Measurements from ENCODE around the gene PCDH10. TPM values are rescaled to one million over a fixed set of nuclear protein-coding genes. Genes with fewer than 3 reads are reported as not detected.

PCDH10 gene
- total and polyA plus RNA-seq, 7 experiments from 2014 or later: not detected

DNA sequence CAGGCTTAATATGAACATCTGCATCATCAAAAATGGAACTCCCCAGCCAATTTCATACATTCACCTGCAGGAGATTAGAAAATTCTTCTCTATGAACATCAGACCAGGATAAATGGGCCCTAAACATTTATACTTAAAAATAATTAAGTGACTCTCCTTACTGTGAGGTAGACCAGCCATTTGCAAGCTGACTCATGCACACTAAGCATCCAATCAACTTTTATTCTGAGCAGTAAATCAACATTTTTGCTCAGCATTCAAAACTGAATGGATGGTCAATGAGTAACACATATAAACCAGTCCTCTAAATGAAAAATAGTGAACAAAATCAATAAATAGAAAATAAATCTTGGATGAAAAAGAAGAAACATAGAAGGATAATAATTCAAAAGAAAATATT, 19.9 kb upstream of the PCDH10 start:
- Mint-ChIP-seq H3K4me1 (no peaks in the 10 kb centered on the region), H3K36me3 (no peaks in the 10 kb centered on the region), H3K27me3 (no peaks in the 10 kb centered on the region), H3K9me3 (peaks cover 0 to 11% (median 5%) of the 10 kb centered on the region in 11 donors), H3K27ac (no peak overlapping the region), H3K4me3 (no peak overlapping the region)
- Histone ChIP-seq H3K36me3 (ENCODE audit: control insufficient read depth in 2 of 3, insufficient read depth in 3 of 3, low read length in 3 of 3) (no peaks in the 10 kb centered on the region), H3K4me3 (ENCODE audit: low read length) (no peak overlapping the region), H3K9me3 (ENCODE audit: control insufficient read depth in 2 of 3, low read length in 3 of 3) (peaks cover 0 to 3% (median 0%) of the 10 kb centered on the region in 3 experiments), H3K4me1 (ENCODE audit: control insufficient read depth in 2 of 2, insufficient read depth in 2 of 2, low read length in 2 of 2) (no peaks in the 10 kb centered on the region), H3K27me3 (ENCODE audit: control insufficient read depth in 2 of 2, insufficient read depth in 2 of 2, low read length in 2 of 2) (no peaks in the 10 kb centered on the region), H3K27ac (ENCODE audit: low read depth, low read length) (no peak overlapping the region)
- intact Hi-C loops (cut with micrococcal nuclease): no loop called here
- ATAC-seq (no peak), DNase-seq (no peak)
- ChIA-PET CTCF (no interaction called here), POLR2A (no interaction called here)

DNA sequence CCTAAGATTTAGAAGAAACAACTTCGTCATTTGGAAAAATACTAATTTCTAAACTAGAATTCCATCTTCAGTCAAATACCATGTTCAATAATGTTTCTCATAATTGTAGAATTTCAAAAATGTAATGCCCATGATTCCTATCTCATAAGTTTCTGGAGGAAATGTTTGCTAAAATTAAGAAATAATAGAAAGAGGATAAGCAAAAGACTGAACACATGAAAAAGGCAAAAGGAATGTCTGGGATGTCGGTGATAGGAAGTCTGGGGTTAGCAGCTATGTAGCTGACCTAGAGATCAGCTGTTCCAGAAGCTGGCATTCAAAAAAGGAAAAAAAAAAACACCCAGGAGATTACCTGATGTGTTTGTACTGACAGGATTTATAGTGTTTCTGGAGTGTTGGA, 18.9 kb upstream of the PCDH10 start:
- CTCF ChIA-PET: no interaction called here
- intact Hi-C loops (cut with micrococcal nuclease): no loop called here
- DNase-seq (no peak), ATAC-seq (no peak)
- H3K9me3 ChIP-seq (ENCODE audit: control insufficient read depth in 2 of 3, low read length in 3 of 3): peaks cover 0 to 3% (median 0%) of the 10 kb centered on the region in 3 experiments
- POLR2A ChIA-PET: no interaction called here
- Mint-ChIP-seq H3K27ac (no peak overlapping the region), H3K36me3 (no peaks in the 10 kb centered on the region), H3K9me3 (peaks cover 0 to 9% (median 3%) of the 10 kb centered on the region in 11 donors), H3K27me3 (no peaks in the 10 kb centered on the region), H3K4me1 (no peaks in the 10 kb centered on the region), H3K4me3 (no peak overlapping the region)
- no peak overlapping the region for H3K27ac ChIP-seq (ENCODE audit: low read depth, low read length)
- no peak overlapping the region for H3K4me3 ChIP-seq (ENCODE audit: low read length)
- no peaks in the 10 kb centered on the region for H3K36me3 ChIP-seq (ENCODE audit: control insufficient read depth in 2 of 3, insufficient read depth in 3 of 3, low read length in 3 of 3)
- H3K4me1 ChIP-seq (ENCODE audit: control insufficient read depth in 2 of 2, insufficient read depth in 2 of 2, low read length in 2 of 2): no peaks in the 10 kb centered on the region
- no peaks in the 10 kb centered on the region for H3K27me3 ChIP-seq (ENCODE audit: control insufficient read depth in 2 of 2, insufficient read depth in 2 of 2, low read length in 2 of 2)

DNA sequence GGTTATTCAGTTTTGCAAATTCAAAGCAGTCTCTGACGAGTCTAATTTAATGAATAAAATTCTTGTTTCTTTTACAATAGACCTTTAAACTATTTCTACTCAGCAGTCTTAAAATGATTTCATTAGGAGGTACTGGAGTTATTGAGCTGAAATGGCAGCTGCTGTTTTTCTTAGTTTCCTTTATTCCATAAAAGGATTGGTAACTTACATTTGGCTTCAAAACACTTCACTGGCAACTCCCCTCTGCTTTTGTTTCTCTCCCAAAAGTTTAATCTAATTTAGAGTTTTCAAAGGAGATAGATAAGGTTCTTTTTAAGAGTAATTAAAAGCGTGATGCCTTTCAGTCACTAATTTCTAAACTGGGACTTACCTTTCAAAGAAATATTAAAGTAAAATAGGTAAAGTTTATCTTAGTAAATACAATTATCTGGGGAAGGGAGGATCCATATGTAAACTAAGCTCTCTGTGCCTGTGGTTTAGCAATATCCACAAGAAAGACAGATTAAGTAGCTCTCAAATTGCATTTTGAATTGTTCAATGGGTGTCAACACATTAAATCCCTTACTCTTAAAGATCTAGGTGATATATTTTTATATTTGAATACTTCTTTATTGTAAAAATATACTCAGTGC, 17.1 kb upstream of the PCDH10 start:
- Mint-ChIP-seq H3K4me3 (no peak overlapping the region), H3K27me3 (no peaks in the 10 kb centered on the region), H3K27ac (no peak overlapping the region), H3K9me3 (peaks cover 0 to 4% (median 0%) of the 10 kb centered on the region in 11 donors), H3K4me1 (no peaks in the 10 kb centered on the region), H3K36me3 (no peaks in the 10 kb centered on the region)
- H3K9me3 ChIP-seq (ENCODE audit: control insufficient read depth in 2 of 3, low read length in 3 of 3): no peaks in the 10 kb centered on the region
- ChIA-PET CTCF (no interaction called here), POLR2A (no interaction called here)
- DNase-seq: no peak
- intact Hi-C loops (cut with micrococcal nuclease): no loop called here
- H3K4me3 ChIP-seq (ENCODE audit: low read length): no peak overlapping the region
- H3K4me1 ChIP-seq (ENCODE audit: control insufficient read depth in 2 of 2, insufficient read depth in 2 of 2, low read length in 2 of 2): no peaks in the 10 kb centered on the region
- no peak overlapping the region for H3K27ac ChIP-seq (ENCODE audit: low read depth, low read length)
- ATAC-seq: no peak
- no peaks in the 10 kb centered on the region for H3K27me3 ChIP-seq (ENCODE audit: control insufficient read depth in 2 of 2, insufficient read depth in 2 of 2, low read length in 2 of 2)
- H3K36me3 ChIP-seq (ENCODE audit: control insufficient read depth in 2 of 3, insufficient read depth in 3 of 3, low read length in 3 of 3): no peaks in the 10 kb centered on the region

DNA sequence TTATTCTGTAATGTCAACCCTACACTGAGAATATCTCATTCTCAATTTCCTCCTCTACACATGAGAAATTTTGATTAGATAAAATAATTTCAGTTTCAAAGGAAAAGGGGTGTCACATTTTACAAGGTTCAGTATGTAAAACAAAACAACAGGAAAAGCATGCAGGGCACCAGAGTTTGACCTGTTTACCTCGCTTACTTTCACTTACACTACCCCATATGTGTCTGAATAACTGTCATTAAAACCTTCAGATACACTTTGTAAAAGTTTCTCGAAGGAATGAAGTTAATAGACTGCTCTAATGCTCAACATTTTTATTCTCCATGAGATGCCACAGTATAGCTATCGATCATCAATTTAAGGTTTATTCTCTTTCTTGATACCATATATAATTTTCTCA, 12.3 kb upstream of the PCDH10 start:
- intact Hi-C loops (cut with micrococcal nuclease): no loop called here
- Histone ChIP-seq H3K27me3 (ENCODE audit: control insufficient read depth in 2 of 2, insufficient read depth in 2 of 2, low read length in 2 of 2) (no peaks in the 10 kb centered on the region), H3K4me3 (ENCODE audit: low read length) (no peak overlapping the region), H3K4me1 (ENCODE audit: control insufficient read depth in 2 of 2, insufficient read depth in 2 of 2, low read length in 2 of 2) (no peaks in the 10 kb centered on the region), H3K27ac (ENCODE audit: low read depth, low read length) (no peak overlapping the region), H3K36me3 (ENCODE audit: control insufficient read depth in 2 of 3, insufficient read depth in 3 of 3, low read length in 3 of 3) (no peaks in the 10 kb centered on the region), H3K9me3 (ENCODE audit: control insufficient read depth in 2 of 3, low read length in 3 of 3) (no peaks in the 10 kb centered on the region)
- Mint-ChIP-seq H3K27me3 (no peaks in the 10 kb centered on the region), H3K27ac (no peak overlapping the region), H3K4me3 (no peak overlapping the region), H3K36me3 (no peaks in the 10 kb centered on the region), H3K4me1 (no peaks in the 10 kb centered on the region), H3K9me3 (peaks cover 0 to 4% (median 0%) of the 10 kb centered on the region in 11 donors)
- ChIA-PET CTCF (no interaction called here), POLR2A (no interaction called here)
- DNase-seq (no peak), ATAC-seq (no peak)

DNA sequence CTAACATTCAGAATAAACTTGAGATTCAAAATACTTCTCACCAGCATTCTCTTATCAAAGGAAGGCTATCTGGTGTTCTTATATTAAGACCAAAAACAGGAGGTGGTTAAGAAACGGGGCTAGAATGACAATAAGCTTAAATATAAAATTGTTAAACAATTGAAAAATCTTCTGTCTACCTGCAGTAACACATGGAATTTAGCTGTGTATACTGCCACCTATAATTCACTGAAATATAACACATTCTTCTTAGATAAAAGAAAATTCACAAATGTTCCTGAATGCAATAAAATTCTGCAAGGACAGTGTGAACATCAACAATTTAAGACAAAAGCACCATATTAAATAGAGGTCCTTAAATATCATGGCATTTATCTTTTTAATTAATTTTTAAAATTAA, 11.5 kb upstream of the PCDH10 start:
- no peak for ATAC-seq
- no peaks in the 10 kb centered on the region for H3K27me3 ChIP-seq (ENCODE audit: control insufficient read depth in 2 of 2, insufficient read depth in 2 of 2, low read length in 2 of 2)
- DNase-seq: no peak
- ChIA-PET POLR2A (no interaction called here), CTCF (no interaction called here)
- no peak overlapping the region for H3K27ac ChIP-seq (ENCODE audit: low read depth, low read length)
- peaks cover 0 to 4% (median 0%) of the 10 kb centered on the region in 11 donors for H3K9me3 Mint-ChIP-seq
- H3K36me3 ChIP-seq (ENCODE audit: control insufficient read depth in 2 of 3, insufficient read depth in 3 of 3, low read length in 3 of 3): no peaks in the 10 kb centered on the region
- no peak overlapping the region for H3K4me3 ChIP-seq (ENCODE audit: low read length)
- no peaks in the 10 kb centered on the region for H3K4me1 ChIP-seq (ENCODE audit: control insufficient read depth in 2 of 2, insufficient read depth in 2 of 2, low read length in 2 of 2)
- no peak overlapping the region for H3K27ac Mint-ChIP-seq
- H3K4me3 Mint-ChIP-seq: no peak overlapping the region
- H3K9me3 ChIP-seq (ENCODE audit: control insufficient read depth in 2 of 3, low read length in 3 of 3): no peaks in the 10 kb centered on the region
- intact Hi-C loops (cut with micrococcal nuclease): no loop called here
- H3K27me3 Mint-ChIP-seq: no peaks in the 10 kb centered on the region
- no peaks in the 10 kb centered on the region for H3K4me1 Mint-ChIP-seq
- H3K36me3 Mint-ChIP-seq: no peaks in the 10 kb centered on the region

DNA sequence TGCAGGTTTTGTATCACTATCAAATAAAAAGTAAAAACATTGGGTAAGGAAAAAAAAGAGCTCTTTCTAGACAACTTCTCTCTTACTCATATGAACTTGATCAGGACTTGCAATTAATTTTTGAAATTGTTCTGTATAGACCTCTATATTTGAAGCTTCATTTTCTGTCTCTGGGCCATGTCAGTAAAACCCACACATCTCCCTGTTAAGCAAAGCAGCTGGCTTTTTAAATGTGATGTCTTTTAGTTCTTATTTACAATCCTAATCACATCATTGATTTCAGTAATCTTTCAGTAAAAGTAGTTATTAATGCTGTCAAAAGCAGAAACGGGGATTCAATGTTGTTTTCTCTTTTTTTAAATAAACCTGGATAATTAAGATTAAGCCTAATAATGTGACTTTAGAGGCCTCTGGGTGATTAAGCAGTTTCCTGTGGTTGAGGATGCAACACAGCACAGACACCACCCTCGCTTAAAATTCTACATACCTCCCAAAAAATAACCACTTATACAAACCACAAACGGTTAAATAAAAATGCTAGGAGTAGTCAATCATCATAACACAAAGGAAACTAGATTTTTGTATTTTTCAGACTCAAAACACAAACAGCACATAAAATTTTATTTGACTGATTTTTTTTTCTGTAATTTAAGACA, 5.2 kb upstream of the PCDH10 start:
- CTCF ChIA-PET: no interaction called here
- H3K4me1 Mint-ChIP-seq: peaks cover 0 to 11% (median 7%) of the 10 kb centered on the region in 7 donors
- intact Hi-C loops (cut with micrococcal nuclease): no loop called here
- H3K27ac ChIP-seq (ENCODE audit: low read depth, low read length): no peak overlapping the region
- no peaks in the 10 kb centered on the region for H3K27me3 ChIP-seq (ENCODE audit: control insufficient read depth in 2 of 2, insufficient read depth in 2 of 2, low read length in 2 of 2)
- peaks cover 34 to 49% (median 42%) of the 10 kb centered on the region in 5 donors for H3K27me3 Mint-ChIP-seq
- ATAC-seq (no peak), DNase-seq (no peak)
- no peak overlapping the region for H3K27ac Mint-ChIP-seq
- H3K9me3 ChIP-seq (ENCODE audit: control insufficient read depth in 2 of 3, low read length in 3 of 3): peaks cover 0 to 1% (median 0%) of the 10 kb centered on the region in 3 experiments
- no peaks in the 10 kb centered on the region for H3K4me1 ChIP-seq (ENCODE audit: control insufficient read depth in 2 of 2, insufficient read depth in 2 of 2, low read length in 2 of 2)
- H3K9me3 Mint-ChIP-seq: peaks cover 0 to 10% (median 3%) of the 10 kb centered on the region in 11 donors
- POLR2A ChIA-PET: no interaction called here
- peaks cover 0 to 8% (median 0%) of the 10 kb centered on the region in 5 donors for H3K36me3 Mint-ChIP-seq
- H3K36me3 ChIP-seq (ENCODE audit: control insufficient read depth in 2 of 3, insufficient read depth in 3 of 3, low read length in 3 of 3): no peaks in the 10 kb centered on the region
- no peak overlapping the region for H3K4me3 ChIP-seq (ENCODE audit: low read length)
- H3K4me3 Mint-ChIP-seq: no peak overlapping the region

DNA sequence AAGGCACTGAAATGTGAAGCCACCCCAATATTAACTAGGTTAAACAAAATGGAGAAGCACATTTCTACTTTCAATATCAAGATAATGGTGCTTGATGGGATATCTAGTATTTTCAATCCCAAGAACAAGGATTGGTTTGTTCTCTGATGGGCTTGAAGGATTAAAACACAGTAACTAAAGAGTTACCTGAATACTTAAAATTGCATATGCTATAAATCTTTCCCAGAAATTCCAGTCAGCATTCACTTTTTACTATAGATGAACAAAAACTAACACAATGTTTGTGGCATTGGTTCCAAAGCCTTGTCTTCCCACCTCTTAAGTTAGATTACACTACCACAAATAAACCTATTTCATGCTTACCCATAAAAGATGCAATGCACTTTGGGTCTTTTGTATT, 3.9 kb upstream of the PCDH10 start:
- intact Hi-C loops (cut with micrococcal nuclease): no loop called here
- H3K27me3 Mint-ChIP-seq: peaks cover 47 to 62% (median 55%) of the 10 kb centered on the region in 5 donors
- peaks cover 0 to 18% (median 3%) of the 10 kb centered on the region in 11 donors for H3K9me3 Mint-ChIP-seq
- H3K4me3 Mint-ChIP-seq: no peak overlapping the region
- CTCF ChIA-PET: no interaction called here
- POLR2A ChIA-PET: no interaction called here
- no peak overlapping the region for H3K27ac ChIP-seq (ENCODE audit: low read depth, low read length)
- no peak overlapping the region for H3K4me3 ChIP-seq (ENCODE audit: low read length)
- peaks cover 0 to 16% (median 0%) of the 10 kb centered on the region in 5 donors for H3K36me3 Mint-ChIP-seq
- no peak overlapping the region for H3K27ac Mint-ChIP-seq
- DNase-seq (no peak), ATAC-seq (no peak)
- H3K27me3 ChIP-seq (ENCODE audit: control insufficient read depth in 2 of 2, insufficient read depth in 2 of 2, low read length in 2 of 2): no peaks in the 10 kb centered on the region
- H3K4me1 ChIP-seq (ENCODE audit: control insufficient read depth in 2 of 2, insufficient read depth in 2 of 2, low read length in 2 of 2): no peaks in the 10 kb centered on the region
- peaks cover 0 to 5% (median 0%) of the 10 kb centered on the region in 3 experiments for H3K9me3 ChIP-seq (ENCODE audit: control insufficient read depth in 2 of 3, low read length in 3 of 3)
- no peaks in the 10 kb centered on the region for H3K36me3 ChIP-seq (ENCODE audit: control insufficient read depth in 2 of 3, insufficient read depth in 3 of 3, low read length in 3 of 3)
- H3K4me1 Mint-ChIP-seq: peaks cover 5 to 24% (median 17%) of the 10 kb centered on the region in 7 donors
